ENCODE results near the gene CBX4.
"Not testable (repeated sequence)": the region's sequence is repeated elsewhere in the genome, so short reads cannot be mapped to it uniquely, and the experiment has no call there.

Gene CBX4

DNA sequence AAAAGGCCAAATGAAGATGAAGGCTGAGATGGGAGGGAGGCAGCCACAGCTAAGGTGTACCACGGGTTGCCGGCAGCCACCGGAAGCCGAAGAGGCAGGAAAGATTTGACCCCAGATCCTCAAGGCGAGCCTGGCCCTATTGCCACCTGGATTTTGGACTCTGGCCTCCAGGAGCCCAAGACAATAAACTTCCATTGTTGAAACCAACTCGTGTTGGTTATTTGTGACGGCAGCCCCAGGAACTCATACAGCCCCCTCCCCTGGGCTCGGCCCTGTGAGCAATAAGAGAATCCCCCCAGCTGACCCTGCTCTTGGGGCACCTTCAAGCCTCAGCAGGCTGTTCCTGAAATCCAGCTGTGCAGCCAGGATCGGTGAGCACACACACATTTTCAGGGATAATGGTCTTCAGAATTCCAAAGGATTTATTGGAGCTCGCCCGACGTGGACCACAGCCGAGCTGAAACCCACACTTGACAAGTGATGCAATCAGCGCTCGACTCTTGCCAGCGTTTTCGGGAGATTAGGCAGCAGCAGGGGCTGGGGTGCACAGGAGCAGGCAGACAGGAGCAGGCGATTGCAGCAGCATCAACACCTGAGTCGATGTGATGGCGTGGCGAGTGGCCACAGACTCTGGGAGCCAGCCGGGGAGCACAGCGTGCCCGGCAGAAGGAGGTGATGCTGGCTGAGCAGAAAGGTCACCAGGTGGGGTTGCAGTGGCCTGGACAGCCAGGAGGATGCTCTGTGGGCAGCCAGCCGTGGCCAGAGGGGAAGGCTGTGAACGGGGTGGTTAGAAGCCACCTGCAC, 22.4 kb upstream of the CBX4 start:
- no peak for FAIRE-seq
- no peak for DNase-seq (ENCODE audit: insufficient read length, low spot score)

GRCh38 chr17:79859676-79860615, 20.7 kb upstream of the CBX4 start:
- no peak for DNase-seq (ENCODE audit: insufficient read length, low spot score)

DNA sequence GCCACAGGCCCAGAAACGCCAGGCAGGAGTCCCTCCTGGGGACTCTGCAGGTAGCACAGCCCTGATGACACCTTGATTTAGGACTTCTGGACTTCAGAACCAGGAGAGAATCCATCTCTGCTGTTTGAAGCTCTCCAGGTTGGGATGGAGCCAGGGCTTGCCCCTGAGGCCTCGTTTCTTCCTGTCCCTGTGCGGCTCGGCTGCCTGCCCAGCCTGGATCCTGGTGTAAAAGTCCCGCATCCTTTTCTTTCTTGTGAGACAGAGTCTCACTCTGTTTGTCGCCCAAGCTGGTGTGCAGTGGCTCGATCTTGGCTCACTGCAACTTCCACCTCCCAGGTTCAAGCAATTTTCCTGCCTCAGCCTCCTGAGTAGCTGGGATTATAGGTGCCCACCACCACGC, 17.9 kb upstream of the CBX4 start:
- FAIRE-seq (no peak), DNase-seq (ENCODE audit: insufficient read length, low spot score) (no peak)

More at GRCh38 chr17:79859676-79860615, 20.7 kb upstream of the CBX4 start:
- FAIRE-seq, result no peak

GRCh38 chr17:79855331-79856124, 16.3 kb upstream of the CBX4 start:
- no peak for FAIRE-seq

GRCh38 chr17:79854080-79855060, 15.1 kb upstream of the CBX4 start:
- DNase-seq (ENCODE audit: insufficient read length, low spot score), result no peak

More at GRCh38 chr17:79855331-79856124, 16.3 kb upstream of the CBX4 start:
- DNase-seq (ENCODE audit: insufficient read length, low spot score), result no peak

GRCh38 chr17:79853168-79853567, 13.9 kb upstream of the CBX4 start:
- not testable (repeated sequence) for FAIRE-seq; DNase-seq (ENCODE audit: insufficient read length, low spot score)

More at GRCh38 chr17:79854080-79855060, 15.1 kb upstream of the CBX4 start:
- no peak for FAIRE-seq

DNA sequence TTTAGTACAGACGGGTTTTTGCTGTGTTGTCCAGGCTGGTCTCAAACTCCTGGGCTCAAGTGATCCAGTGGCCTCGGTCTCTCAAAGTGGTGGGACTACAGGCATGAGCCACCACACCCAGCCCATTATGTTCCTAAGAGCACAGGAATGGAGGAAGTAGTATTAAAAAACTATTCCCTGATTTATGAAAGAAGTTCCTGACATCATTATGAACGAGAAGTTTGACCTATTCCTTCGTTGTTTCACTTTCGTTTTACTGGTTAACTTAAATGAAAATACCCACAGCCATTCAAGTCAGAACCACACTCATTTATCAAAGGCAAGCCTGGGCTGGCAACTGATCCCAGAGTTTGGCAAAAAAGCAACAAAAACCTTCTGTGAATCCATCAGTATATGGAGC, 13.5 kb upstream of the CBX4 start:
- peak; percentile 47 for FAIRE-seq
- no peak for DNase-seq (ENCODE audit: insufficient read length, low spot score)

DNA sequence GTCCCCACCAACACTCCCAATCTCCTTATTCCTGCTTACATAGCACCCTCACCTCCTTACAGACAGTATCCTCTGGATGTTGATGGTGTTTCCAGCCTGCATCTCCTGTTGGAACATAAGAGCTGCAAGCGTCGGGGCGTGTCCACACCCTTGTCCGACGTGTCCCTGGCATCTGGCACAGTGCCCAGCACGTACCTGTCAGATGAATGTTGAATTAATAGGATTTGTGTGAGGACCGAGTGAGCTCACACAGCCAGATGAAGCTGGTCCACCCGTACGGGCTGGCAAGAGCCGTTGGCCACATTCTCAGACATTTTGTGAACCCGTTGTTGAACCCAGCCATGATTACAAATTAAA, 12.2 kb upstream of the CBX4 start:
- DNase-seq (ENCODE audit: insufficient read length, low spot score) (no peak), FAIRE-seq (no peak)

DNA sequence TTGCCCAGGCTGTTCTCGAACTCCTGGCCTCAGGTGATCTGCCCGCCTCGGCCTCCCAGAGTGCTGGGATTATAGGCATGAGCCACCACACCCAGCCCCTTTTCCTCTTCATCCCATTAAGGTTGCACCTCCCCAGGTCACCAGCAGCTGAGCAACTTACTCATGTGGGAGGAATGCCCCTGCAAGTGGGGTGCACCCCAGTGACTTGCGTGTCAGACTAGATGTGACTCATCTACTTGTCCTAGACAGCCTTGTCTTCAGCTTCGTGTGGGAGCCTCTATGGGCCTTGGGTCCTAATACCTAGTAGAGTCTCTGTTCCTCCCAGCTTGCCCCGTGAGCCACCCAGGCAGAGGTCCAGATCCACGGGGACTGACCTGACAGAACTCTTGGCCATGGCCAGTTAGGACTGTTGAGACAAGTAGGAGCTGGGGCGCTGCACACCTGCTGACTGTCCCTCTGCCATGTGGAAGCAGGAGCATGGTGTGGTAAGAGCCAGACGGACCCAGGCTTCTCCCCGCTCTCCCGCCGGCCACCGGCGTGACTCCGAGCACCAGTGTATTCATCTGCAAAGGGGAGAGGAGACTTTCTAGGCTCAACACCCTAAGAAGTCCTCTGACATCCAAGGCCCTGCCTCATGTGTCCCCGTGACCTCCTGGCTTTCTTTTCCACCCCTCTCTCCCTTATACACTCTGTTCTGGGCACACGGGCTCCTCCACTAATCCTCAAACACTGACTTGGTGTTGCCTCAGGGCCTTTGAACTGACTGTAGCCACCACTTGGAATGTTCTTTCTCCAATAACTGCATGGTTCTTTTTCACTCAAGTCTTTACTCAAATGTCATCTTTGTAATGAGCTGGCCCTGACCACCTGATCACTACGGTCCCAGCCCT, 11.6 kb upstream of the CBX4 start:
- FAIRE-seq (no peak), DNase-seq (ENCODE audit: insufficient read length, low spot score) (no peak)

GRCh38 chr17:79849953-79850352, 10.7 kb upstream of the CBX4 start:
- FAIRE-seq (no peak), DNase-seq (ENCODE audit: insufficient read length, low spot score) (no peak)

DNA sequence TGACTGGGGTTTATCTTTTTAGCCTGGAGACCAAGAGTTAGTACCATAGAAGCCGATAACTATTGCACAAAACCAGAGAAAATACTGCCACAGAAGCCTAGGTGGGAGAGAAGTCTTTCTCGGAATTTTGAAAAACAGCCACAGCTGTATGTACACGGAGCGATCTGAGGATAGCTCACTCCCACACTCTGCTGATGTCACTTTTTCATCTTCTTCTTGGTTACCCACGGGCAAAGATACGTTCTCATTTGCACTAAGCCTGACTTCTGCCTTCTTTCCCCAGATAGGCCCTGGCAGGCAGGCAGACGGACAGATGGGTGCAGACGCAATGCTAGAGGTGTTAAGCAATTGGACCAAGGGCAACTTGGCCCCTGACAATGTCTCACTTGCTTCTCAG, 9.1 kb upstream of the CBX4 start:
- no peak for DNase-seq (ENCODE audit: insufficient read length, low spot score)
- FAIRE-seq, result no peak

- DNase-seq (ENCODE audit: insufficient read length, low spot score), result no peak
- no peak for FAIRE-seq
These were observed 8.6 kb upstream of the CBX4 start for GRCh38 chr17:79847698-79848369.

- no peak for FAIRE-seq
- no peak for DNase-seq (ENCODE audit: insufficient read length, low spot score)
These were observed 6.3 kb upstream of the CBX4 start for GRCh38 chr17:79845601-79845949.

DNA sequence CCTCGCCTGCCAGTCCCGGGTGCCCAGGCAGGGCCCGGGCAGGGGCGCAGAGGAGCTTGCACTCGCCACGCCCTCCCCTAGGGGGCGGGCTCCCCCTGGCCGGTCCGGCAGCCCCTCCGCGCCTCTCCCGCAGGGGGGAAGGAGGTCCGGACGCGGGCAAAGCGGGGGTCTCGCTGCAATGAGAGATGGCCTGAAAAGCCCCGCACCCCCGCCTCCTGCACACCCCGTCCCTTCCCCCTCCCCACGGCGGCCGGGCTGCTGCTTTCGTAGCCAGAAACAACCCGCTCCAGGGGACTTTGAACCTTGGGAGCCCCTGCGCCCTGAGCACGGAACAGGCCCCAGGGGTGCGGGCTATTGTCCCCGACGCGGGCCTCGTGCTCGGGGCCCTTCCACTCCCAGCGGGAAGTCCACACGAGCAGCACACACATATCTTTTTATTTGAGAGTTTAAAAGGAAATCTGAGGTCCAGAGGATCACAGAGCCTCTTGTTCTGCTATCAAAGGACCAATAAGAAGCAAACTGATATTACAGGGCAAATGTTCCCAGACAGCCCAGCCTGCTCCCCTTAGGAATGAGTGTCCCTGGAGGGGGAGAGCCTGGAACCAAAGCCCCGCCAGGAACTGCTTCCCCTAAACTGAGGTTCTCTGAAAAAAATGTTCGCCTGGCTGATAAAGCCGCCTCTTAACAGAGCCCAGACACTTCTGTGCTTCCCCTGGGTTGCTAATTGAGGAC, 5.8 kb upstream of the CBX4 start:
- DNase-seq (ENCODE audit: insufficient read length, low spot score) (peak; percentile 83), FAIRE-seq (no peak)

- DNase-seq (ENCODE audit: insufficient read length, low spot score) (no peak), FAIRE-seq (no peak)
These were observed 4.9 kb upstream of the CBX4 start for GRCh38 chr17:79843816-79844800.

GRCh38 chr17:79843474-79843815, 4.2 kb upstream of the CBX4 start:
- no peak for DNase-seq (ENCODE audit: insufficient read length, low spot score)
- FAIRE-seq, result no peak

Measured in GM19239 (cell line).